Stimulated activated CD8-positive, alpha-beta memory T cell treated with anti-CD3 and anti-CD28 coated beads, Interleukin-12 subunit alpha, Interleukin-12 subunit beta, amount 100 ng/mL, for 24 hours (primary cell): ENCODE data around the gene PNMA8A.
"Not testable (repeated sequence)": the region's sequence is repeated elsewhere in the genome, so short reads cannot be mapped to it uniquely, and the experiment has no call there.

Experiments used
- DNase-seq: peaks from one replicate; pipeline ENCODE4 v3.0.0-alpha.2; 2020; ENCODE audit errors: extremely low read depth

The PNMA8A gene

GRCh38 chr19:46463516-46463915, 7.8 kb downstream of the PNMA8A start:
- no peak for DNase-seq

GRCh38 chr19:46461537-46461936, 9.8 kb downstream of the PNMA8A start:
- DNase-seq = no peak

GRCh38 chr19:46460981-46461380, 10.4 kb downstream of the PNMA8A start:
- DNase-seq = no peak

- DNase-seq = no peak
These were observed 11.3 kb downstream of the PNMA8A start for GRCh38 chr19:46460055-46460454.

- no peak for DNase-seq
These were observed 14.4 kb downstream of the PNMA8A start for GRCh38 chr19:46456930-46457329.

- no peak for DNase-seq
These were observed 17.1 kb downstream of the PNMA8A start for GRCh38 chr19:46454244-46454643.

GRCh38 chr19:46453661-46454060, 17.7 kb downstream of the PNMA8A start:
- no peak for DNase-seq

- no peak for DNase-seq
These were observed 19.2 kb downstream of the PNMA8A start for GRCh38 chr19:46452186-46452585.

- no peak for DNase-seq
These were observed 20.0 kb downstream of the PNMA8A start for GRCh38 chr19:46451352-46451751.

GRCh38 chr19:46450737-46451136, 20.6 kb downstream of the PNMA8A start:
- no peak for DNase-seq

- no peak for DNase-seq
These were observed 22.1 kb downstream of the PNMA8A start for GRCh38 chr19:46449228-46449627.

GRCh38 chr19:46448601-46449000, 22.8 kb downstream of the PNMA8A start:
- no peak for DNase-seq

GRCh38 chr19:46447824-46448223, 23.5 kb downstream of the PNMA8A start:
- DNase-seq = no peak

- no peak for DNase-seq
These were observed 24.4 kb downstream of the PNMA8A start for GRCh38 chr19:46447006-46447405.

GRCh38 chr19:46446021-46446420, 25.3 kb downstream of the PNMA8A start:
- no peak for DNase-seq

- DNase-seq = no peak
These were observed 28.4 kb downstream of the PNMA8A start for GRCh38 chr19:46442808-46443450.

GRCh38 chr19:46441866-46442265, 29.5 kb downstream of the PNMA8A start:
- DNase-seq = no peak

- DNase-seq = not testable (repeated sequence)
These were observed 35.7 kb downstream of the PNMA8A start for GRCh38 chr19:46435689-46436088.

GRCh38 chr19:46435009-46435408, 36.4 kb downstream of the PNMA8A start:
- DNase-seq = no peak

GRCh38 chr19:46433470-46433869, 37.9 kb downstream of the PNMA8A start:
- DNase-seq = not testable (repeated sequence)

- DNase-seq = no peak
These were observed 39.5 kb downstream of the PNMA8A start for GRCh38 chr19:46431824-46432223.

- DNase-seq = no peak
These were observed 41.4 kb downstream of the PNMA8A start for GRCh38 chr19:46429999-46430398.

- DNase-seq = no peak
These were observed 42.9 kb downstream of the PNMA8A start, which contains the start of gene PNMA8C for GRCh38 chr19:46428239-46429135. Gene PNMA8C (minus strand): TSS chr19:46428936. CDS start chr19:46428359, 577 bp downstream.
